IMR-90 (cell line): ENCODE measurements around the gene GABRR3. TPM values are rescaled to one million over a fixed set of nuclear protein-coding genes. Genes with fewer than 3 reads are reported as not detected.

ENCODE experiments used
- ATAC-seq: fragments of 200-7000 bp; cut with Tn5 transposase; 2 replicates; pipeline ENCODE4 v1.9.1; 2020; ENCODE audit warnings: low read depth, mild to moderate bottlenecking, moderate library complexity
- BruUV-seq: library from RNA; stranded (reverse); fragments of 400-500 nt; replicated peaks from 2 replicates; lab custom pipeline; 2021; lab: Mats Ljungman, UMichigan
- CTCF ChIA-PET: fragments of 300-600 bp; formaldehyde crosslinking; extraction: SDS; loops from one replicate; lab custom pipeline; 2021; ENCODE audit warnings: antibody characterized with exemption; lab: Yijun Ruan, JAX
- POLR2A ChIA-PET: fragments of 300-600 bp; sonication (Branson Sonifier 250); formaldehyde crosslinking; loops from one replicate; lab custom pipeline; 2022; ENCODE audit warnings: antibody characterized with exemption; ENCODE audit not compliant: unreplicated experiment; lab: Charles Lee
- DNase-seq: peaks from one replicate; pipeline ENCODE4 v3.0.0; 2013
- H2AFZ ChIP-seq: replicated peaks from 2 replicates; pipeline ENCODE3; 2013; ENCODE audit warnings: low read length, mild to moderate bottlenecking; ENCODE audit not compliant: poor library complexity
- H2AK5ac ChIP-seq: 2 replicates; pipeline ENCODE4 v1.6.1; 2013; ENCODE audit warnings: low read depth, low read length, inconsistent platforms
- H2AK9ac ChIP-seq: replicated peaks from 2 replicates; pipeline ENCODE3; 2013; ENCODE audit warnings: mild to moderate bottlenecking, low read depth, low read length, moderate library complexity; ENCODE audit not compliant: poor library complexity
- H2BK120ac ChIP-seq: 2 replicates; pipeline ENCODE4 v1.6.1; 2013; ENCODE audit warnings: low read depth, low read length, inconsistent platforms
- H2BK15ac ChIP-seq: 3 replicates; pipeline ENCODE4 v1.6.1; 2013; ENCODE audit warnings: low read depth, low read length, inconsistent platforms
- H2BK20ac ChIP-seq: 2 replicates; pipeline ENCODE4 v1.6.1; 2013; ENCODE audit warnings: low read depth, mild to moderate bottlenecking, inconsistent platforms, low read length, moderate library complexity
- H2BK5ac ChIP-seq: 2 replicates; pipeline ENCODE4 v1.6.1; 2013; ENCODE audit warnings: mild to moderate bottlenecking, low read depth, low read length, inconsistent platforms; ENCODE audit not compliant: poor library complexity, severe bottlenecking
- H3K14ac ChIP-seq: replicated peaks from 2 replicates; pipeline ENCODE4 v1.6.1; 2013; ENCODE audit warnings: low read depth, low read length, inconsistent platforms
- H3K18ac ChIP-seq: 2 replicates; pipeline ENCODE4 v1.6.1; 2013; ENCODE audit warnings: low read depth, low read length, control low read depth
- H3K23ac ChIP-seq: 2 replicates; pipeline ENCODE4 v1.6.1; 2013; ENCODE audit warnings: low read depth, low read length, inconsistent platforms
- H3K27ac ChIP-seq: 2 replicates; pipeline ENCODE4 v1.5.1; 2013; ENCODE audit warnings: mild to moderate bottlenecking, control low read depth, low read length; ENCODE audit not compliant: insufficient read depth
- H3K27me3 ChIP-seq: 2 replicates; pipeline ENCODE4 v1.6.1; 2013; ENCODE audit warnings: low read length; ENCODE audit not compliant: control insufficient read depth, insufficient read depth
- H3K36me3 ChIP-seq: 2 replicates; pipeline ENCODE4 v1.6.1; 2013; ENCODE audit warnings: low read length, mixed read lengths; ENCODE audit not compliant: control insufficient read depth, insufficient read depth
- H3K4ac ChIP-seq: 2 replicates; pipeline ENCODE4 v1.6.1; 2013; ENCODE audit warnings: low read depth, low read length, inconsistent platforms
- H3K4me1 ChIP-seq: 2 replicates; pipeline ENCODE4 v1.6.1; 2013; ENCODE audit warnings: low read length, mixed read lengths; ENCODE audit not compliant: control insufficient read depth, insufficient read depth
- H3K4me2 ChIP-seq: 2 replicates; pipeline ENCODE4 v1.6.1; 2013; ENCODE audit warnings: low read depth, mild to moderate bottlenecking, control low read depth, low read length, moderate library complexity
- H3K4me3 ChIP-seq: 2 replicates; pipeline ENCODE4 v1.5.1; 2013; ENCODE audit warnings: low read depth, mild to moderate bottlenecking, control low read depth, low read length, moderate library complexity; ENCODE audit not compliant: insufficient read depth
- H3K56ac ChIP-seq: 2 replicates; pipeline ENCODE4 v1.6.1; 2013; ENCODE audit warnings: low read length, inconsistent platforms; ENCODE audit not compliant: insufficient read depth; ENCODE audit errors: extremely low read depth
- H3K79me1 ChIP-seq, 2 experiments: 2 replicates each; pipeline ENCODE4 v1.6.1; 2013; ENCODE audit warnings: low read length in 2 of 2, inconsistent platforms in 1 of 2, low read depth in 1 of 2
- H3K9ac ChIP-seq: 2 replicates; pipeline ENCODE4 v1.6.1; 2013; ENCODE audit warnings: low read depth, low read length, control low read depth
- H3K9me1 ChIP-seq: 2 replicates; pipeline ENCODE4 v1.6.1; 2013; ENCODE audit warnings: low read length, inconsistent platforms; ENCODE audit not compliant: insufficient read depth
- H3K9me3 ChIP-seq: 2 replicates; pipeline ENCODE4 v1.6.1; 2013; ENCODE audit warnings: low read length; ENCODE audit not compliant: control insufficient read depth, insufficient read depth
- H4K20me1 ChIP-seq: 2 replicates; pipeline ENCODE4 v1.6.1; 2013; ENCODE audit warnings: low read length, inconsistent platforms; ENCODE audit not compliant: insufficient read depth
- H4K5ac ChIP-seq: 2 replicates; pipeline ENCODE4 v1.6.1; 2013; ENCODE audit warnings: mild to moderate bottlenecking, low read depth, low read length, control low read depth
- H4K8ac ChIP-seq, 2 experiments: 2 replicates each; pipeline ENCODE4 v1.6.1; 2013; ENCODE audit warnings: low read depth in 2 of 2, low read length in 2 of 2, control low read depth in 1 of 2, inconsistent platforms in 1 of 2
- H4K91ac ChIP-seq: 2 replicates; pipeline ENCODE4 v1.6.1; 2013; ENCODE audit warnings: low read depth, low read length, inconsistent platforms; ENCODE audit not compliant: insufficient read depth
- BHLHE40 ChIP-seq: fragments of 150-350 bp; IDR thresholded peaks from 2 replicates; pipeline ENCODE4 v1.6.1; 2016; ENCODE audit warnings: mild to moderate bottlenecking, low read depth, low read length
- CEBPB ChIP-seq: IDR thresholded peaks from 2 replicates; pipeline ENCODE4 v1.6.1; 2012; ENCODE audit warnings: low read depth, low read length, improper control_type of control experiment
- CHD1 ChIP-seq: IDR thresholded peaks from 2 replicates; pipeline ENCODE4 v1.6.1; 2012; ENCODE audit warnings: low read depth, low read length, improper control_type of control experiment
- FOS ChIP-seq: fragments of 150-350 bp; IDR thresholded peaks from 2 replicates; pipeline ENCODE4 v1.6.1; 2016; ENCODE audit warnings: low read depth, low read length
- MAZ ChIP-seq: IDR thresholded peaks from 2 replicates; pipeline ENCODE4 v1.6.1; 2012; ENCODE audit warnings: low read depth, mild to moderate bottlenecking, low read length, improper control_type of control experiment, moderate library complexity, borderline replicate concordance
- MXI1 ChIP-seq: IDR thresholded peaks from 2 replicates; pipeline ENCODE4 v1.6.1; 2012; ENCODE audit warnings: low read depth, mild to moderate bottlenecking, low read length, moderate library complexity, borderline replicate concordance
- NFE2L2 ChIP-seq: fragments of 150-350 bp; IDR thresholded peaks from 2 replicates; pipeline ENCODE4 v1.6.1; 2016; ENCODE audit warnings: low read depth, mild to moderate bottlenecking, low read length
- RFX5 ChIP-seq: IDR thresholded peaks from 2 replicates; pipeline ENCODE4 v1.8.0; 2012; ENCODE audit warnings: low read depth, mild to moderate bottlenecking, low read length, moderate library complexity
- WGBS, 2 experiments: methylation state at CpG; one replicate each; pipeline versions ENCODE4 v1.1.5 to v1.1.7; 2013; ENCODE audit warnings: missing lambda C conversion rate in 2 of 2; ENCODE audit not compliant: insufficient read length in 1 of 2; ENCODE audit errors: extremely low coverage in 2 of 2; 5-methylcytosine and 5-hydroxymethylcytosine counted together
- dilution Hi-C: fragments of 300-500 bp; cut with HindIII; formaldehyde crosslinking; loops from one replicate; pipeline ENCODE4 v1.14.3; 2018; ENCODE audit warnings: low sequenced_read_pairs; ENCODE audit not compliant: unreplicated experiment
- in situ Hi-C: fragments of 300-500 bp; cut with MboI; formaldehyde crosslinking; loops from 3 replicates; pipeline ENCODE4 v1.14.3; 2019; ENCODE audit warnings: low sequenced_read_pairs, inconsistent platforms, mixed read lengths
- intact Hi-C: fragments of 100-400 bp; cut with micrococcal nuclease; formaldehyde crosslinking; loops from 2 replicates; pipeline ENCODE4 v1.10.0; 2022
- polyA plus RNA-seq, 3 experiments: library from polyadenylated mRNA; depleted of rRNA; stranded (reverse); fragments of >200 nt; gene quantifications; 2 replicates each; pipeline ENCODE4 v1.2.3, GENCODE V29; 2012; ENCODE audit warnings: low replicate concordance in 1 of 3
- total RNA-seq: library from RNA; depleted of rRNA; stranded (reverse); fragments of >200 nt; gene quantifications from 2 replicates; pipeline ENCODE4 v1.2.3, GENCODE V29; 2012
- TF ChIP-seq, protein P1 (sequence below): fragments of 150-350 bp; IDR thresholded peaks from 2 replicates; pipeline ENCODE4 v1.6.1; 2016; ENCODE audit warnings: low read depth, mild to moderate bottlenecking, low read length, moderate library complexity, borderline replicate concordance
- TF ChIP-seq, protein P2 (sequence below): fragments of 150-350 bp; IDR thresholded peaks from 2 replicates; pipeline ENCODE4 v1.6.1; 2017; ENCODE audit warnings: mild to moderate bottlenecking, antibody characterized with exemption, low read length, low read depth

The GABRR3 gene
- total and polyA plus RNA-seq, 2 of the 4 experiments (the other 2 are of a cell fraction): not detected

DNA sequence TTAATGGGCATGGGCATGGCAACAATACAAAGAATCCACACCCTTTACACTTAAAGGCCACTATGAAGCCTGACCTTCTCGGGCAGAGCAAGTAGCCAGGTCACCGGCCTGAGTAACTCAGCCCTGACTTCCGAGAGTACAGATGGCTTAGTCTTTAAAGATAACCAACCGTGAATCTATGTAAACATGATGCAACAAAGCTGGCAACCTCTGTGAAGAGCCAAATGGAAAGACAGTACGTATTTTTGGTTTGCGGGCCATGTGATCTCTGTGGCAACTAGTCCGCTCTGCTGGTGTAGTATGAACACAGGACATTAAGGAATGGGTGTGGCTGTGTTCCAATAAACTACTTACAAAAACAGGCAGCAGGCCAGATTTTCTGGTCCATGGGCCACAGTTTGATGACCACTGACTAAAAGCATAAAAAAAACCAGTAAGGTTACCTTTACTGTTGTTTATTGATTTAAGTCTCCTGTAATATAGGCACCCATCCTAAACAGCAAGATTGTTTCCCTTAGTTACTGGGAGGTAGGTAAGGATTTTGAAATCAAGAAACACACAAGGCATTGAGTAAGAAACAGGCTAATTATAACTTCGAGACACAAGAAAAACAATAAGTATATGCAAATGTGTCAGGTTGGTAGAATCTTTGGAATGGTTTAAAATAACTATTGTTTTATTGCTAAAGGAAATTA lies 77.4 kb downstream of the GABRR3 start:
- no peak for TF ChIP-seq MAZ
- no peak for TF ChIP-seq CHD1
- no peak for TF ChIP-seq NFE2L2
- TF ChIP-seq, protein P1, sequence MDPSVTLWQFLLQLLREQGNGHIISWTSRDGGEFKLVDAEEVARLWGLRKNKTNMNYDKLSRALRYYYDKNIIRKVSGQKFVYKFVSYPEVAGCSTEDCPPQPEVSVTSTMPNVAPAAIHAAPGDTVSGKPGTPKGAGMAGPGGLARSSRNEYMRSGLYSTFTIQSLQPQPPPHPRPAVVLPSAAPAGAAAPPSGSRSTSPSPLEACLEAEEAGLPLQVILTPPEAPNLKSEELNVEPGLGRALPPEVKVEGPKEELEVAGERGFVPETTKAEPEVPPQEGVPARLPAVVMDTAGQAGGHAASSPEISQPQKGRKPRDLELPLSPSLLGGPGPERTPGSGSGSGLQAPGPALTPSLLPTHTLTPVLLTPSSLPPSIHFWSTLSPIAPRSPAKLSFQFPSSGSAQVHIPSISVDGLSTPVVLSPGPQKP: no peak
- TF ChIP-seq, protein P2, sequence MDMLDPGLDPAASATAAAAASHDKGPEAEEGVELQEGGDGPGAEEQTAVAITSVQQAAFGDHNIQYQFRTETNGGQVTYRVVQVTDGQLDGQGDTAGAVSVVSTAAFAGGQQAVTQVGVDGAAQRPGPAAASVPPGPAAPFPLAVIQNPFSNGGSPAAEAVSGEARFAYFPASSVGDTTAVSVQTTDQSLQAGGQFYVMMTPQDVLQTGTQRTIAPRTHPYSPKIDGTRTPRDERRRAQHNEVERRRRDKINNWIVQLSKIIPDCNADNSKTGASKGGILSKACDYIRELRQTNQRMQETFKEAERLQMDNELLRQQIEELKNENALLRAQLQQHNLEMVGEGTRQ: no peak
- no peak for TF ChIP-seq RFX5
- TF ChIP-seq BHLHE40: no peak
- no peak for TF ChIP-seq CEBPB
- no peak for TF ChIP-seq MXI1
- no peak for TF ChIP-seq FOS
- dilution Hi-C loops (no loop called here), in situ Hi-C loops (no loop called here), intact Hi-C loops (no loop called here)
- Histone ChIP-seq H3K9me3 (no peaks in the 10 kb centered on the region), H3K27me3 (no peaks in the 10 kb centered on the region), H3K4me3 (no peak overlapping the region), H3K79me1 (peaks cover 2 to 13% of the 10 kb centered on the region in 2 experiments; a peak in 2 of 4 replicates), H2AK5ac (no peak overlapping the region), H2AFZ (no peak overlapping the region), H3K9ac (no peak overlapping the region), H2BK5ac (no peak overlapping the region), H4K5ac (no peak overlapping the region; the same call in 1 of the 2 replicates), H4K20me1 (no peaks in the 10 kb centered on the region), H3K18ac (no peak overlapping the region), H3K14ac (no peak overlapping the region), H2BK15ac (no peak overlapping the region), H4K91ac (no peak overlapping the region), H3K36me3 (peaks cover 17% of the 10 kb centered on the region), H3K4ac (no peak overlapping the region), H2BK120ac (no peak overlapping the region), H3K4me1 (peaks cover 9% of the 10 kb centered on the region), H3K27ac (peak overlapping the region; percentile 9; the same call in 1 of the 2 replicates), H2BK20ac (no peak overlapping the region), H3K9me1 (peaks cover 12% of the 10 kb centered on the region; the same call in 1 of the 2 replicates), H3K23ac (no peak overlapping the region), H3K4me2 (no peak overlapping the region), H3K56ac (no peak overlapping the region), H4K8ac (no peak overlapping the region), H2AK9ac (no peak overlapping the region)
- DNase-seq: no peak
- ChIA-PET POLR2A (no interaction called here), CTCF (interaction anchor here (0.6 kb wide), 1 partner anchor 853 kb away, joined by 4 read pairs; no protein-coding TSS in a partner anchor)
- WGBS, 2 experiments: no CpG with 5 or more reads among the region's 8 CpGs
- no peak for ATAC-seq
- BruUV-seq: no TSS peak
